ENCODE measurements around the gene PIGS.

DNA sequence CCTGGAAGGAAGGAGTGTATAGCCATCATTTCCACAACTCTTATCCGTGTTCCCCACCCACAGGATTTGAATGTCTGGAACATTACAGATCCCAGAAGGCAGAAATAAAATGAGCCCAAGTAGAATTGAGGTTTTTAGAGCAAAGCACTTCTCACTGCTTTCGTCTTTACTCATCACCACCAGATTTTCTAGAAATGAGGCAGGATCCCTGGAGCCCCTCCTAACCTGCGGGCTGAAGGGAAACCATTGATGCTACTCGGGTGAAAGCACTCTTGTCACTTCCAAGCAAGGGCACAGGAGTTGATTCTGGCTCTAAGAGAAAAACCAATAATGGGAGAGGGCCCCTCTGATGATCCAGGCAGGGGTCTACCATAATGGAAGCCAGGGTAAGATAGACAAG is 8.2 kb upstream of the PIGS start:
- TF ChIP-seq DPF2 (CRISPR knock-in tag; IDR thresholded peaks at IDR 0.05; ENCODE audit: borderline replicate concordance, low read depth) (no peak), CHD2 (IDR thresholded peaks at IDR 0.05; ENCODE audit: low read depth, low read length) (no peak), ZNF329 (CRISPR knock-in tag; IDR thresholded peaks at IDR 0.05; ENCODE audit: low read depth) (no peak)
- TF ChIP-seq, protein P1, sequence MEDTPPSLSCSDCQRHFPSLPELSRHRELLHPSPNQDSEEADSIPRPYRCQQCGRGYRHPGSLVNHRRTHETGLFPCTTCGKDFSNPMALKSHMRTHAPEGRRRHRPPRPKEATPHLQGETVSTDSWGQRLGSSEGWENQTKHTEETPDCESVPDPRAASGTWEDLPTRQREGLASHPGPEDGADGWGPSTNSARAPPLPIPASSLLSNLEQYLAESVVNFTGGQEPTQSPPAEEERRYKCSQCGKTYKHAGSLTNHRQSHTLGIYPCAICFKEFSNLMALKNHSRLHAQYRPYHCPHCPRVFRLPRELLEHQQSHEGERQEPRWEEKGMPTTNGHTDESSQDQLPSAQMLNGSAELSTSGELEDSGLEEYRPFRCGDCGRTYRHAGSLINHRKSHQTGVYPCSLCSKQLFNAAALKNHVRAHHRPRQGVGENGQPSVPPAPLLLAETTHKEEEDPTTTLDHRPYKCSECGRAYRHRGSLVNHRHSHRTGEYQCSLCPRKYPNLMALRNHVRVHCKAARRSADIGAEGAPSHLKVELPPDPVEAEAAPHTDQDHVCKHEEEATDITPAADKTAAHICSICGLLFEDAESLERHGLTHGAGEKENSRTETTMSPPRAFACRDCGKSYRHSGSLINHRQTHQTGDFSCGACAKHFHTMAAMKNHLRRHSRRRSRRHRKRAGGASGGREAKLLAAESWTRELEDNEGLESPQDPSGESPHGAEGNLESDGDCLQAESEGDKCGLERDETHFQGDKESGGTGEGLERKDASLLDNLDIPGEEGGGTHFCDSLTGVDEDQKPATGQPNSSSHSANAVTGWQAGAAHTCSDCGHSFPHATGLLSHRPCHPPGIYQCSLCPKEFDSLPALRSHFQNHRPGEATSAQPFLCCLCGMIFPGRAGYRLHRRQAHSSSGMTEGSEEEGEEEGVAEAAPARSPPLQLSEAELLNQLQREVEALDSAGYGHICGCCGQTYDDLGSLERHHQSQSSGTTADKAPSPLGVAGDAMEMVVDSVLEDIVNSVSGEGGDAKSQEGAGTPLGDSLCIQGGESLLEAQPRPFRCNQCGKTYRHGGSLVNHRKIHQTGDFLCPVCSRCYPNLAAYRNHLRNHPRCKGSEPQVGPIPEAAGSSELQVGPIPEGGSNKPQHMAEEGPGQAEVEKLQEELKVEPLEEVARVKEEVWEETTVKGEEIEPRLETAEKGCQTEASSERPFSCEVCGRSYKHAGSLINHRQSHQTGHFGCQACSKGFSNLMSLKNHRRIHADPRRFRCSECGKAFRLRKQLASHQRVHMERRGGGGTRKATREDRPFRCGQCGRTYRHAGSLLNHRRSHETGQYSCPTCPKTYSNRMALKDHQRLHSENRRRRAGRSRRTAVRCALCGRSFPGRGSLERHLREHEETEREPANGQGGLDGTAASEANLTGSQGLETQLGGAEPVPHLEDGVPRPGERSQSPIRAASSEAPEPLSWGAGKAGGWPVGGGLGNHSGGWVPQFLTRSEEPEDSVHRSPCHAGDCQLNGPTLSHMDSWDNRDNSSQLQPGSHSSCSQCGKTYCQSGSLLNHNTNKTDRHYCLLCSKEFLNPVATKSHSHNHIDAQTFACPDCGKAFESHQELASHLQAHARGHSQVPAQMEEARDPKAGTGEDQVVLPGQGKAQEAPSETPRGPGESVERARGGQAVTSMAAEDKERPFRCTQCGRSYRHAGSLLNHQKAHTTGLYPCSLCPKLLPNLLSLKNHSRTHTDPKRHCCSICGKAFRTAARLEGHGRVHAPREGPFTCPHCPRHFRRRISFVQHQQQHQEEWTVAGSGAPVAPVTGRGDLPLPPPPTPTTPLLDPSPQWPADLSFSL (CRISPR knock-in tag; IDR thresholded peaks at IDR 0.05): no peak
